ENCODE measurements around the gene HHIPL1.

DNA sequence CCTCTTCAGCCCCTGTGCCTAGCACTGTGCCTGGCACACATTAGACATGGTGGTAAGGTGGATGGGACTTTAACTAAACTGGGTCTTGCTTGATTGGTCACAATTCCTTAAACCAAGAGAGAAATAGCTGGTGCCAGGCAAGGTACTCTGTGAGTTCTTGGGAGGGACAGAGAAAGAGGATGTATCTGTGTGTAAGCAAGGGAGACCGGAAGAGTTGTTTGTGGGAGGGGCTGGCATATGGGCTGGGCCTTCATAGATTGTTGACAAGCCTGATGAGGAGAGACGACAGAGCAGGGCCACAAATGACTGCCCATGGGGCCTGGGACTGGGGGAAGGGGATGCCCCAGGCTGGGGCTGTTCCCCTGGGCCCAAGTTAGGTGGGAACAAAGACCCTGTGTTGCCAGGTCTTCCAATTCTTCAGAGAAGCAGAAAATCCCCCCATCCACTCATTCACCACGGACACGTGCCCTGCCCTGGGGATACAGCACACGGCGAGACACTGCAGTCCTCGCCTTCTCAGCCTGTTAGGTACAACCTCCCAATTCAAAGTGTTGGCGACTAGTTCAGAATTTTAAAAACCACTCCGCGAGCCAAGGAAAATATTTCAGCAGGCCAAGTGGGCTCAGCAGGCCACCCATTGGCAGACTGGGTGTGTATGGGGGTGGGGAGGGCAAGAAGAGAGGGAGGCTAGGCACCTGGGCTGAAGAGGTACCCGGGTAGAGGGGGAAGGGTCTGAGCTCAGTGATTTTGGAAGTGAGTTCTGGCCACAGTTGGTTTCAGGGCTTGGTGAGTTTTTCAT is 27.8 kb downstream of the HHIPL1 start:
- TF ChIP-seq CTCF (IDR thresholded peaks at IDR 0.05; ENCODE audit: borderline replicate concordance, extremely low read depth, low read length, poor library complexity, severe bottlenecking) (no peak), EZH2 (IDR thresholded peaks at IDR 0.05; ENCODE audit: borderline replicate concordance, low read depth, low read length, severe bottlenecking) (no peak)
